Measurements from ENCODE around the gene CETN1.

- no peak for TF ChIP-seq POLR2A (IDR thresholded peaks at IDR 0.05)
- no peak for TF ChIP-seq CTCF (IDR thresholded peaks at IDR 0.05)
Observed at GRCh38 chr18:580154-580553, at the start of gene CETN1.

All from uterus (tissue), 2 donors.